ENCODE results near the gene CCDC187.

CCDC187 gene

DNA sequence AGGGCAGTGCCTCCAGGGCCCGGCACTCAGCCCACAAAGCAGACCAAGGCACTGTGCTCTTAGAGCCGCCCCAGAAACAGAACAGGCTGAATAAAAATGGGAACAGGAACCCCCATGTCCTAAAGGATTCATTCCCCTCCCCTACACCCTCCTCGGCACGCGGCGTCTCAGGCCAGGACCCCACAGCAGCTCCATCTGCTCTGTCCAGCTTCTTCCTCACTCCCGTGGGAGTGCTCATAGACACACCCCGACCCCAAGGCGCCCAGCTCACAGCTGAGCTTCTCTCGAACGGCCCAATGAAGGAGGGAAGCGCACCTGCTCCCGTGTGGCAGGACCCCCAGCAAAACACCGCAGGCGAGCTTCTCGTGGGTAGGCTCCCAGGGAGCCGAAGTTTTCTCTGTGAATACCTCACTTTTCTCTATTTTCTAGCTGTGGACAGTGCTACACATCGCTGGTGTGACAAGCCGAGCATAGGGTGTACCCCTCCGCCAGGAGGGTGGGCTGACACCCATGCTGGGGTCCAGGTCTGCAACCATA lies 42.9 kb downstream of the CCDC187 start:
- DNase-seq (ENCODE audit: insufficient read length, low spot score), result no peak
- no peak for FAIRE-seq
- TF ChIP-seq TAF1 (IDR thresholded peaks at IDR 0.05; ENCODE audit: low read depth, low read length) (no peak), POLR2AphosphoS5 (IDR thresholded peaks at IDR 0.05; ENCODE audit: low read depth, low read length) (no peak), SPI1 (IDR thresholded peaks at IDR 0.05; ENCODE audit: low read depth, low read length) (no peak), POU2F2 (IDR thresholded peaks at IDR 0.05; ENCODE audit: low read depth, low read length) (no peak), PAX5 (IDR thresholded peaks at IDR 0.05; ENCODE audit: insufficient read depth, low read length, severe bottlenecking) (no peak), POLR2A (IDR thresholded peaks at IDR 0.05; ENCODE audit: low read depth, low read length) (no peak)

DNA sequence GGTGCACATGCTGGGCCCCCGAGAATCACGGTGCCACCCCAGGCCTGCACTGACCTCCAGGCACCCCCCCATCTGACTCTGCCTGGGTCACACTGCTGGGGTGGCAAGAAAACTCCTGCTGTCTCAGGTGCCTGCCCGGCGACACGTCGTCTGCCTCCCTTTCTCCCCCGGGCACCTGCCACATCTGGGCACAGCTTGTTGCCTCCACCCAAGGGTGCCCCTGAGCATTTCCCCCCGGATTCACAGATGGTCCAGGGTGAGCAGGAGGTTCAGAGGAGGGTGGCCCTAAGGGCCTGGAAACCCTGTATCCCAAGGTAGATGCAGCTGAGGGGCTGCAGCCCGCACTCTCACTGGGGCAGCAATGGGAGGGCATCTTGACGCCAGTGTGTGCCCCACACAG lies 43.4 kb downstream of the CCDC187 start:
- TF ChIP-seq SPI1 (IDR thresholded peaks at IDR 0.05; ENCODE audit: low read depth, low read length), result no peak
- no peak for TF ChIP-seq POU2F2 (IDR thresholded peaks at IDR 0.05; ENCODE audit: low read depth, low read length)
- TF ChIP-seq POLR2AphosphoS5 (IDR thresholded peaks at IDR 0.05; ENCODE audit: low read depth, low read length), result no peak
- no peak for TF ChIP-seq POLR2A (IDR thresholded peaks at IDR 0.05; ENCODE audit: low read depth, low read length)
- no peak for TF ChIP-seq PAX5 (IDR thresholded peaks at IDR 0.05; ENCODE audit: insufficient read depth, low read length, severe bottlenecking)
- no peak for TF ChIP-seq TAF1 (IDR thresholded peaks at IDR 0.05; ENCODE audit: low read depth, low read length)
- no peak for DNase-seq (ENCODE audit: insufficient read length, low spot score)
- FAIRE-seq, result no peak

DNA sequence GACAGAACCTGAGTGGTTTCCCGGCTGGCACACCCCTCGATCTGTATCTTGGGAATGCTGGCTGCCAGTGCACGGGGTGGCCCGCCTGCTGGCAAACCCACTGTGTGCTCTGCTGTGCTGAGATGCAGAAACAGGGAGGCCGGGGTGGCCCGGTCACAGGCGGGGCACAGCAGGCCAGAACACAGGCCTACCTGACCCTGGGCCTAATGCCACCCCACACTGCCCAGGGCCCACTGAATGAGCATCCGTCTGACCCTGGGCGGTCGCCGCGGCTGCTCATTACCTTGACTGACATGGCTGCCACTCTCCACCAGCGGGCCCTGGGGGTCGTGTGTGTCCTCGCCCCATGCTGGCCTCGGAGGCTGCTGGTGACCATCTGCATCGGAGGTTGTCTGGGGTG lies 44.1 kb downstream of the CCDC187 start:
- FAIRE-seq, result no peak
- TF ChIP-seq POLR2A (IDR thresholded peaks at IDR 0.05; ENCODE audit: low read depth, low read length), result no peak
- no peak for TF ChIP-seq POLR2AphosphoS5 (IDR thresholded peaks at IDR 0.05; ENCODE audit: low read depth, low read length)
- no peak for TF ChIP-seq TAF1 (IDR thresholded peaks at IDR 0.05; ENCODE audit: low read depth, low read length)
- no peak for TF ChIP-seq PAX5 (IDR thresholded peaks at IDR 0.05; ENCODE audit: insufficient read depth, low read length, severe bottlenecking)
- no peak for TF ChIP-seq SPI1 (IDR thresholded peaks at IDR 0.05; ENCODE audit: low read depth, low read length)
- no peak for TF ChIP-seq POU2F2 (IDR thresholded peaks at IDR 0.05; ENCODE audit: low read depth, low read length)
- no peak for DNase-seq (ENCODE audit: insufficient read length, low spot score)

DNA sequence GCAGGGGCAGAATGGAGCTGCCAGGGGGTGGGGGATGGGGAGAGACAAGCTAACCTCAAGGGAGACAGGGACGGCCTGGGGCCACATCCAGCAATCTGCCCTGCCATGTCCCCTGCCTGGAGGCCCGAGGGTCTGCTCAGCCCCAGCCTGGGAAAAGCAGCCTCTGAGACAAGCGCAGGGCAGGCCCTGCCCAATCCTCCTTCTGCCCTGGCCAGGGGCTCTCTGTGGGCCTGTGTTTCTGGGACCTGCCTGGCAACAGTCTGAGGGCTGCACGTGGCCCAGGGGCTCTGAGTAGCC lies 44.4 kb downstream of the CCDC187 start:
- DNase-seq (ENCODE audit: insufficient read length, low spot score) (no peak), FAIRE-seq (no peak)
- TF ChIP-seq PAX5 (IDR thresholded peaks at IDR 0.05; ENCODE audit: insufficient read depth, low read length, severe bottlenecking) (no peak), POU2F2 (IDR thresholded peaks at IDR 0.05; ENCODE audit: low read depth, low read length) (no peak), SPI1 (IDR thresholded peaks at IDR 0.05; ENCODE audit: low read depth, low read length) (no peak), TAF1 (IDR thresholded peaks at IDR 0.05; ENCODE audit: low read depth, low read length) (no peak), POLR2AphosphoS5 (IDR thresholded peaks at IDR 0.05; ENCODE audit: low read depth, low read length) (no peak)

DNA sequence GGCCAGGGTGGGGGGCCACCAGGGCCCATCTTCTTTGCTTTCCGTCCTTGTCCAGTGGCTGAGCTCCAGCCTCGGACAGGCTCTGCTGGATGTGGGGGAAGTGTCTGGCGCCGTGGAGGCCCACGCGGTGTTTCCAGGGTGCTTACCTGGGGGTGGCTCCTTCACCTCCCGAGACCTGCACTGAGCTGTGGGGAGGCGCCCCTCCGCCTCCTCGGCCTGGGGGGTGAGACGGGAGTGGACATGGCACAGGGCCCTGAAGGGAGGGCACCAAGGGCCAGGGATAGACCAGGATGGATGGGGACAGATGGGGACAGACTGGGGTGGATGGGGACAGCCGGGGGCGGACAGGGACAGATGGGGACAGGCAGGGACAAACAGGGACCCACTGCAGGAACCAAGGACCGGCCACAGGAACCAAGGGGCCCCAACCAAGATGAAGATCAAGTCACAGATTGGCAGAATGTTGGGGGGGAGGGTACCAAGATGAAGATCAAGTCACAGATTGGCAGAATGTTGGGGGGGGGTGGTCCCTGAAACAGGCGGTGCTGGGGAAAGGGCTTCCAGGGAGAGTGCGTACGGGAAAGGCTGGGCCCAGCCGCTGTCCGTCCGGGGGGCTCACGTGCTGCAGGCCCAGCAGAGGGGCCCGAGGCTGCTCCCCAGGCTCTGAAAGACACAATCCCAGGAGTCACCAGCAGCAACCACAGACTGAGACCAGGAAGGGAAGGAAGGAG lies 44.9 kb downstream of the CCDC187 start:
- no peak for DNase-seq (ENCODE audit: insufficient read length, low spot score)
- FAIRE-seq, result no peak
- TF ChIP-seq POLR2A (IDR thresholded peaks at IDR 0.05; ENCODE audit: low read depth, low read length), result no peak
- no peak for TF ChIP-seq POU2F2 (IDR thresholded peaks at IDR 0.05; ENCODE audit: low read depth, low read length)
- no peak for TF ChIP-seq TAF1 (IDR thresholded peaks at IDR 0.05; ENCODE audit: low read depth, low read length)
- TF ChIP-seq PAX5 (IDR thresholded peaks at IDR 0.05; ENCODE audit: insufficient read depth, low read length, severe bottlenecking), result no peak
- TF ChIP-seq SPI1 (IDR thresholded peaks at IDR 0.05; ENCODE audit: low read depth, low read length), result no peak
- no peak for TF ChIP-seq POLR2AphosphoS5 (IDR thresholded peaks at IDR 0.05; ENCODE audit: low read depth, low read length)

DNA sequence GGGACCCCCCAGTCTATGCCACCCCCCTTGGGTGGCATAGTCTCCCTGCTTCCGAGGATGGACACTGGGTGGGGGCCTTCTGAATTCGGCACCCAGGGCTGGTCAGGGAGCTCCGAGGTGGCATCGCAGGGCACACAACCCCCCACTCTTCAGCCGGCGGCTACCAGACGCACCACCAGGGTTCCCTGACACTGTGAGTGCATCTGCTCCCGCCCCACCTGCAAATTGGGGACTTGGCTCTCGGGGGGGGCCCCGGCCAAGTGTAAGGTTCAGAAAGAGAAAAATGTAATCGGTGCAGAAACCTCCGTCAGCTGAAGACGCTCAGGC lies 45.6 kb downstream of the CCDC187 start:
- no peak for FAIRE-seq
- DNase-seq (ENCODE audit: insufficient read length, low spot score), result no peak
- TF ChIP-seq TAF1 (IDR thresholded peaks at IDR 0.05; ENCODE audit: low read depth, low read length), result no peak
- no peak for TF ChIP-seq POLR2AphosphoS5 (IDR thresholded peaks at IDR 0.05; ENCODE audit: low read depth, low read length)
- TF ChIP-seq SPI1 (IDR thresholded peaks at IDR 0.05; ENCODE audit: low read depth, low read length), result no peak
- no peak for TF ChIP-seq POU2F2 (IDR thresholded peaks at IDR 0.05; ENCODE audit: low read depth, low read length)
- TF ChIP-seq POLR2A (IDR thresholded peaks at IDR 0.05; ENCODE audit: low read depth, low read length), result no peak
- no peak for TF ChIP-seq PAX5 (IDR thresholded peaks at IDR 0.05; ENCODE audit: insufficient read depth, low read length, severe bottlenecking)

DNA sequence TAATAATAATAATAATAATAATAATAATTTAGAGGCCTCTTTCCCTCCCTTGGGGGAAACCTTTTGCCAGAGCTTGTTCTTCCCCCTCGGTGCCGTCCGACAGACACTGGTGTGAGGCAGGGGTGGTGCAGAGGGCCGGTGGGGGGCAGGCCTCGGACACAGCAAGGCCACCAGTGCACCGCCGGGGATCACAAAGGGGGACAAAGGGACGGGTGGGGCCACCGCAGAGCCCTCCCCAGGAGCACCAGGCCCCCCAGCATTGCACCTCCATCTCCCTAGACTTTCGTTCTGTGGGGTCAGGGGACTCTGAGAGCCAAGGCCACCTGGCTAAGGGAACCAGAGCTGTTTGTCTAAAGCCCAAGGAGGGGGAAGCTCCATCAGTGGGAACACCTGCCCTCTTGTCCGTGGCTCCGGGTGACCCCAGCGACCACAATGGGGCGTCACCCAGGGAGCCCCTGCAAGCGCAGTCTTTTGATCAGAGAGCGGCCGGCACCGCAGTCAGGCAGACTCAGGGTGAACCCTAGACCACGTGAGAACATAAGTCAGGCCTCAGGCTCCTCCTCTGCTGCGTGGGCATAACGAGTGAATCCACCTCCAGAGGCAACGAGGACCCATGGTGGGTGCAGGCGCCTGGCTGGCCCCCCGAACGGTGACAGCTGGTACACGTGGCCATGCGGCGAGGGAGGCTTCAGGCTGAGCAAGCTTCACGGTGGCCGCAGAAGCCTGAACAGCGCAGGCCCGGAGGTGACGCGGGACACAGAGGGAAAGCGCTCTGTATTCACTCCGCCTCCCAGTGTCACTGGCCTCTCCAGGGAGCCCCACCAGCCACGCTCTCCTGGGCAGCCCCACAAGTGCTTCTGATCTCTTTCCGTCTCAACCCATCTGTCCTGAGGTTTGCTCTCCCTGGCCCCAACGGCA lies 46.3 kb downstream of the CCDC187 start:
- TF ChIP-seq POU2F2 (IDR thresholded peaks at IDR 0.05; ENCODE audit: low read depth, low read length), result no peak
- FAIRE-seq (no peak), DNase-seq (ENCODE audit: insufficient read length, low spot score) (no peak)

DNA sequence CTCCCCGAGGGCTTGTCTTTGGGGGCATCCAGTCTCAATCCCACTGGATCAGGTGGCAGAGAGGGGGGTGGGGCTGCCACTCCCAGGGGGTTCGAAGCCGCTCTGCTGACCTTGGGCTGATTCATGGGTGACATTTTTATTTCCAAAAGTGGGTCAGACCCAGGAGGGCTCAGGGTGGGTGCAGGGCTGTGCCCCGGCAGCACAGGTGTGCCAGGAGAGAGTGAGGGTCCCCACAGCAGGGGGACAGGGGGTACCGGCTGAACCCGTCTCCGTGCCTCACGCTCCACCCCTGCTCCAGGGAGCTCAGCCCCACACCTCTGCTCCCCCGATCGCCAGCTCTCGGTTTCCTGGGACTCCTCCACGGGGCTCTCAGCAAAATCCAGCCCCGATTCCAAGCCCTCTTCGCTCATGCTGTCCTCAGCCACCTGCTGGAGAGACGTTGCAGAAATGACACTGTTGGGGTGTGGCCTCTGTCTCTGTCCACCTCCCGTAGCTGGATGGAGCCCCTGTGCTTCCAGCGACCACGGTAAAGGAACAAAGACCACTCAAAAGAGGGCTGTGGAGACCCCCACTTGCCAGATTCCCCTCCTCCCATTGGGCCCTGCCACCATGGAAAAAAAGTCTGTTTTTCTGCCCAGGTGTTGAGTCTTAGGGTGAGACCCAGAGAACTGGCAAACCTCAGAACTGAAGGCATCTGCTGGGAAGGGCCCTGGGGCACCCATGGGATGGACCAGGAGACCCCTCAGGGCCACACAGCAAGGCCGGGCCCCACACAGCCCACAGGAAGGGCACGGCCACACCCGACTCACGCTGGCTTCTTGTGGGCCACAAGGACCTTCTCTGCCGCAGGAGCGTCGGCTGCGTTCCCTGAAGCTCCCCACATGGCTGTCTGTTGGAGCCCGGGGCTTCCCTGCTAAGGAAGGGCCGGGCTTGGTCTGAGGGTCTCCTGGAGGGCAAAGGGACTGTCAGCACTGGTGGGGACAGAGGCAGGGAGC lies 47.7 kb downstream of the CCDC187 start:
- no peak for FAIRE-seq
- TF ChIP-seq POLR2AphosphoS5 (IDR thresholded peaks at IDR 0.05; ENCODE audit: low read depth, low read length), result no peak
- TF ChIP-seq TAF1 (IDR thresholded peaks at IDR 0.05; ENCODE audit: low read depth, low read length), result no peak
- no peak for TF ChIP-seq SPI1 (IDR thresholded peaks at IDR 0.05; ENCODE audit: low read depth, low read length)
- TF ChIP-seq PAX5 (IDR thresholded peaks at IDR 0.05; ENCODE audit: insufficient read depth, low read length, severe bottlenecking), result no peak
- no peak for TF ChIP-seq POU2F2 (IDR thresholded peaks at IDR 0.05; ENCODE audit: low read depth, low read length)
- TF ChIP-seq POLR2A (IDR thresholded peaks at IDR 0.05; ENCODE audit: low read depth, low read length), result no peak
- DNase-seq (ENCODE audit: insufficient read length, low spot score), result no peak

DNA sequence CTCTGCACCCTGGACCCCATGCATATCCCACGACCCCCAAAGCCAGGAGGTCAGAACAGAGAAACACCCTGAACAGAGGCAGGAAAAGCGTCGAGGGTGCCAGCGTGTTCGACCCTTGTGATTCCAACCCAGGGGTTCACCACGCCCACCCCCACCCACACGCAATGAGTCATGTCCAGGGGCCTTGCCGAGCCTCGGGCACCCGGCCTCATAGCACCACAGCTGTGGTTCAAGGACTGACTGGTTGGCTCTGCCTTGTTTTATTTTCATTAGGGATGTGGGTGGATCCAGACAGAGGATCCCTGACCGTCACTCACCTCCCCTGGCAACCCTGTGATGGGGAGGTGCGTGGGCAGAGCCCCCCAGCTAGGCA lies 48.7 kb downstream of the CCDC187 start:
- no peak for DNase-seq (ENCODE audit: insufficient read length, low spot score)
- FAIRE-seq, result no peak
- no peak for TF ChIP-seq SPI1 (IDR thresholded peaks at IDR 0.05; ENCODE audit: low read depth, low read length)
- no peak for TF ChIP-seq TAF1 (IDR thresholded peaks at IDR 0.05; ENCODE audit: low read depth, low read length)
- TF ChIP-seq POLR2AphosphoS5 (IDR thresholded peaks at IDR 0.05; ENCODE audit: low read depth, low read length), result no peak
- no peak for TF ChIP-seq POLR2A (IDR thresholded peaks at IDR 0.05; ENCODE audit: low read depth, low read length)
- TF ChIP-seq PAX5 (IDR thresholded peaks at IDR 0.05; ENCODE audit: insufficient read depth, low read length, severe bottlenecking), result no peak
- TF ChIP-seq POU2F2 (IDR thresholded peaks at IDR 0.05; ENCODE audit: low read depth, low read length), result no peak

Data from GM12891 (cell line).